HCT116 (cell line): ENCODE measurements around the gene LHPP. TPM values are rescaled to one million over a fixed set of nuclear protein-coding genes. Genes with fewer than 3 reads are reported as not detected.

ENCODE experiments used
- ATAC-seq: fragments of 200-7000 bp; cut with Tn5 transposase; 2 replicates; pipeline ENCODE4 v1.9.1; 2020; ENCODE audit warnings: mild to moderate bottlenecking, moderate library complexity
- BruUV-seq: library from RNA; stranded (reverse); fragments of 400-500 nt; replicated peaks from 2 replicates; lab custom pipeline; 2021; lab: Mats Ljungman, UMichigan
- CTCF ChIA-PET: fragments of 300-600 bp; sonication (Branson Sonifier 250); formaldehyde crosslinking; loops from one replicate; lab custom pipeline; 2021; ENCODE audit warnings: antibody characterized with exemption; lab: Charles Lee
- POLR2A ChIA-PET: fragments of 300-600, 350-600 bp; sonication (Branson Sonifier 250); formaldehyde crosslinking; loops from one replicate; lab custom pipeline; 2021; ENCODE audit warnings: antibody characterized with exemption; lab: Charles Lee
- RAD21 ChIA-PET, 2 experiments: fragments of 300-600 bp; sonication (Branson Sonifier 250); formaldehyde crosslinking; loops; one replicate each; lab custom pipeline; 2023; ENCODE audit warnings: low total read pairs in 2 of 2; ENCODE audit not compliant: uncharacterized antibody in 2 of 2, unreplicated experiment in 2 of 2, low non-redundant PET in 1 of 2; lab: Charles Lee
- DNase-seq: peaks from one replicate; pipeline ENCODE4 v3.0.0-alpha.2; 2010; ENCODE audit warnings: low read depth, low spot score
- H2AFZ ChIP-seq: fragments of 200-600 bp; shearing (Covaris generic), sonication (generic); 2 replicates; pipeline ENCODE4 v1.6.1; 2017; ENCODE audit warnings: low read depth, mixed run types, mixed read lengths, antibody characterized with exemption, low read length; ENCODE audit not compliant: poor library complexity, severe bottlenecking
- H3K27ac ChIP-seq: 2 replicates; pipeline ENCODE4 v1.5.1; 2012; ENCODE audit warnings: low read depth, low read length
- H3K27me3 ChIP-seq: fragments of 200-600 bp; sonication (generic); 2 replicates; pipeline ENCODE4 v1.6.1; 2016; ENCODE audit warnings: mixed run types, low read length, mixed read lengths; ENCODE audit not compliant: insufficient read depth
- H3K36me3 ChIP-seq, 2 experiments: fragments of 200-500 bp in 1 of 2; fragments of 200-600 bp in 1 of 2; sonication (Bioruptor generic) in 1 of 2; sonication (generic) in 1 of 2; 2 replicates each; pipeline versions ENCODE4 v1.5.1 to v1.6.1; 2014 to 2016; ENCODE audit warnings: low read length in 2 of 2, inconsistent platforms in 1 of 2, mixed read lengths in 1 of 2, mixed run types in 1 of 2; ENCODE audit not compliant: insufficient read depth in 2 of 2, control insufficient read depth in 1 of 2
- H3K4me1 ChIP-seq, 2 experiments: fragments of 200-600 bp in 1 of 2; sonication (generic) in 1 of 2; 2 replicates each; pipeline versions ENCODE4 v1.5.1 to v1.6.1; 2012 to 2017; ENCODE audit warnings: low read length in 2 of 2, inconsistent platforms in 1 of 2, mild to moderate bottlenecking in 1 of 2, mixed read lengths in 1 of 2, mixed run types in 1 of 2, moderate library complexity in 1 of 2; ENCODE audit not compliant: insufficient read depth in 2 of 2, control insufficient read depth in 1 of 2
- H3K4me2 ChIP-seq: fragments of 200-600 bp; sonication (generic); 2 replicates; pipeline ENCODE4 v1.6.1; 2017; ENCODE audit warnings: mixed run types, low read length, mixed read lengths
- H3K4me3 ChIP-seq, 2 experiments: fragments of 200-600 bp in 1 of 2; sonication (generic) in 1 of 2; replicated peaks in 1 of 2; 2 replicates each; pipeline ENCODE4 v1.5.1; 2011 to 2016; ENCODE audit warnings: low read length in 2 of 2, control low read depth in 1 of 2, low read depth in 1 of 2, mild to moderate bottlenecking in 1 of 2, mixed read lengths in 1 of 2, mixed run types in 1 of 2
- H3K79me2 ChIP-seq: fragments of 200-600 bp; sonication (generic); 2 replicates; pipeline ENCODE4 v1.6.1; 2017; ENCODE audit warnings: mild to moderate bottlenecking, mixed run types, low read length, moderate library complexity, mixed read lengths; ENCODE audit not compliant: insufficient read depth
- H3K9ac ChIP-seq: fragments of 200-600 bp; sonication (generic); 2 replicates; pipeline ENCODE4 v1.6.1; 2016; ENCODE audit warnings: low read length, mixed read lengths
- H3K9me2 ChIP-seq: fragments of 200-600 bp; sonication (generic), shearing (Covaris generic); 2 replicates; pipeline ENCODE4 v1.6.1; 2017; ENCODE audit warnings: mixed run types, mild to moderate bottlenecking, moderate library complexity; ENCODE audit not compliant: insufficient read depth
- H3K9me3 ChIP-seq, 2 experiments: fragments of 200-500 bp in 1 of 2; fragments of 200-600 bp in 1 of 2; sonication (Bioruptor generic) in 1 of 2; sonication (generic) in 1 of 2; 2 replicates each; pipeline ENCODE4 v1.6.1; 2014 to 2017; ENCODE audit warnings: low read length in 2 of 2, mixed read lengths in 2 of 2, inconsistent platforms in 1 of 2, low read depth in 1 of 2, mild to moderate bottlenecking in 1 of 2, mixed run types in 1 of 2, moderate library complexity in 1 of 2; ENCODE audit not compliant: control insufficient read depth in 1 of 2, insufficient read depth in 1 of 2
- H4K20me1 ChIP-seq: fragments of 200-600 bp; sonication (generic), shearing (Covaris generic); 2 replicates; pipeline ENCODE4 v1.6.1; 2017; ENCODE audit warnings: mixed run types, mild to moderate bottlenecking, moderate library complexity; ENCODE audit not compliant: insufficient read depth
- CEBPB ChIP-seq: IDR thresholded peaks from 2 replicates; pipeline ENCODE4 v1.6.1; 2012; ENCODE audit warnings: low read depth
- EGR1 ChIP-seq: IDR thresholded peaks from 2 replicates; pipeline ENCODE4 v1.6.1; 2012; ENCODE audit warnings: low read depth
- EZH2 ChIP-seq: fragments of 200-600 bp; sonication (generic); IDR thresholded peaks from 2 replicates; pipeline ENCODE4 v1.6.1; 2017; ENCODE audit warnings: antibody characterized with exemption, mixed run types
- EZH2phosphoT487 ChIP-seq: fragments of 200-600 bp; IDR thresholded peaks from 2 replicates; pipeline ENCODE4 v1.6.1; 2018; ENCODE audit warnings: antibody characterized with exemption, borderline replicate concordance
- POLR2A ChIP-seq: IDR thresholded peaks from 2 replicates; pipeline ENCODE4 v1.7.0; 2011; ENCODE audit warnings: borderline replicate concordance; ENCODE audit not compliant: insufficient read depth, insufficient read length; ENCODE audit errors: extremely low read depth
- POLR2AphosphoS5 ChIP-seq: IDR thresholded peaks from 2 replicates; pipeline ENCODE4 v1.6.1; 2011; ENCODE audit warnings: mild to moderate bottlenecking, low read depth, low read length, moderate library complexity
- RAD21 ChIP-seq: IDR thresholded peaks from 2 replicates; pipeline ENCODE4 v1.6.1; 2012; ENCODE audit warnings: low read depth, mild to moderate bottlenecking
- SIN3A ChIP-seq: IDR thresholded peaks from 2 replicates; pipeline ENCODE4 v1.6.1; 2012; ENCODE audit warnings: low read depth
- SP1 ChIP-seq: IDR thresholded peaks from 2 replicates; pipeline ENCODE4 v1.6.1; 2012; ENCODE audit warnings: low read depth
- SRF ChIP-seq: IDR thresholded peaks from 2 replicates; pipeline ENCODE4 v1.6.1; 2012; ENCODE audit warnings: low read depth
- ZNF274 ChIP-seq: fragments of 200-500 bp; sonication (Bioruptor generic); IDR thresholded peaks from 2 replicates; pipeline ENCODE4 v1.6.1; 2014; ENCODE audit warnings: mild to moderate bottlenecking, low read depth, low read length, inconsistent platforms
- intact Hi-C: fragments of 100-400 bp; cut with micrococcal nuclease; formaldehyde crosslinking; loops from 2 replicates; pipeline ENCODE4 v1.10.0; 2022
- total RNA-seq: library from RNA; stranded (reverse); gene quantifications from one replicate; pipeline ENCODE4 v1.2.1, GENCODE V29; 2021; ENCODE audit not compliant: unreplicated experiment
- TF ChIP-seq, protein P1 (sequence below), 3 experiments: fragments of 200-600 bp in 1 of 3; sonication (generic) in 1 of 3; IDR thresholded peaks in 2 of 3; conservative IDR thresholded peaks in 1 of 3; 2 replicates each; pipeline ENCODE4 v1.5.1; 2012 to 2017; ENCODE audit warnings: low read depth in 2 of 3, low read length in 2 of 3, antibody characterized with exemption in 1 of 3, borderline replicate concordance in 1 of 3, control low read depth in 1 of 3, mild to moderate bottlenecking in 1 of 3, mixed read lengths in 1 of 3, mixed run types in 1 of 3, moderate library complexity in 1 of 3; ENCODE audit not compliant: insufficient read depth in 1 of 3
- TF ChIP-seq, protein P2 (sequence below): IDR thresholded peaks from 2 replicates; pipeline ENCODE4 v1.6.1; 2011; ENCODE audit warnings: mild to moderate bottlenecking, low read length, moderate library complexity; ENCODE audit not compliant: insufficient replicate concordance; ENCODE audit errors: extremely low read depth

LHPP gene
- total RNA-seq, 1 experiment from 2014 or later, result 45.8 TPM

DNA sequence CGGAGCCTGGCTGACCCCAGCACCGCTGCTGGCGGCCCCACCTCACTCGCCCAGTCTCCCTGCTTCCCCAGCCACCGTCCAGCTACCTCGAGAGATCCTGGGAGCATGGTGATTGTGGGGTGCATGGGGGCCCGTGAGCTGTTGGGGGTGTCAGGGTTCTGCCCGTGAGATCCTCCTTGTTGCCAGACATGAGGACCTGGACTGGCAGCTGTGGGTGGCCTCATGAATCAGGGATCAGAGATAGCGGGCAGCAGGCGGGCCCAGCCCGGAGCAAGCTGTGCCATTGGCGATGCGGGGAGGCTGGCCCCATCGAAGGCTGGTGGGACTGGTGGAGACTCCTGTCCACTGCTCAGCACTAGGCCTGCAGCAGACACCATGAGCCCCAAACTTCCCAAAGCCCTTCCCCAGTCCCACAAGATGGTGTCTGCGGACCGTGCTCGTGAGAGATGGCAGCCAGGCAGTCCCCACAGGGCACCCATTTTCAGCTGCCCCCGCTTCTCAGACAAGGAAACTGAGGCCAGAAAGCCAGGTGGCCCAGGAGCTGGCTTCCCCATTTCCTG, 75.6 kb downstream of the LHPP start:
- intact Hi-C loops, result loop anchor here (10.0 kb wide), 1 partner anchor 448 kb away; no protein-coding TSS in a partner anchor

DNA sequence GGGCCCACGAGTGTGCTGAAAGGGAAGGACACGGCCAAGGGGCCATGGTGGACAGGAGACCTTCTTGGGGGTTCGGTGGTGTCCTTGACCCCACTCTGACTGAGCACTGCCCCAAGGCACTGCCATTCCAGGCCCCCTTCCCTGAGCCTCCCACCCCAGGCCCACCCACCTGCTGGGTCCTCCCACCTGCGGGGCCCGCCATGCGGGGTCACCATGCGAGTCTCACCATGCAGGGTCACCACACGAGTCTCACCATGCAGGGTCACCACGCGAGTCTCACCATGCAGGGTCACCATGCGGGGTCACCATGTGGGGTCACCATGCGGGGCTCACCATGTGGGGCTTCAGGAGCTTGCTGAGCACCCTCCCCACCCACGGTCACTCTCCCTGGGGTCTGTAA, 76.3 kb downstream of the LHPP start:
- POLR2A ChIA-PET, result no interaction called here
- H3K4me3 ChIP-seq, result no peak overlapping the region
- H3K79me2 ChIP-seq, result no peaks in the 10 kb centered on the region
- H3K9me2 ChIP-seq, result no peaks in the 10 kb centered on the region
- no TSS peak for BruUV-seq
- no peaks in the 10 kb centered on the region for H3K4me1 ChIP-seq
- H3K9ac ChIP-seq, result no peak overlapping the region
- CTCF ChIA-PET, result interaction anchor here (4.4 kb wide), 1 partner anchor 204 kb away, joined by 14 read pairs; no protein-coding TSS in a partner anchor
- intact Hi-C loops, result loop anchor here (10.0 kb wide), 1 partner anchor 447 kb away; no protein-coding TSS in a partner anchor
- H3K27me3 ChIP-seq, result no peaks in the 10 kb centered on the region
- ATAC-seq (no peak), DNase-seq (no peak)
- no peaks in the 10 kb centered on the region for H3K9me3 ChIP-seq
- TF ChIP-seq EZH2phosphoT487 (no peak), POLR2A (no peak), ZNF274 (no peak), CEBPB (no peak), RAD21 (no peak), EZH2 (no peak), SRF (no peak), EGR1 (no peak), POLR2AphosphoS5 (no peak), SP1 (no peak)
- TF ChIP-seq, protein P1, sequence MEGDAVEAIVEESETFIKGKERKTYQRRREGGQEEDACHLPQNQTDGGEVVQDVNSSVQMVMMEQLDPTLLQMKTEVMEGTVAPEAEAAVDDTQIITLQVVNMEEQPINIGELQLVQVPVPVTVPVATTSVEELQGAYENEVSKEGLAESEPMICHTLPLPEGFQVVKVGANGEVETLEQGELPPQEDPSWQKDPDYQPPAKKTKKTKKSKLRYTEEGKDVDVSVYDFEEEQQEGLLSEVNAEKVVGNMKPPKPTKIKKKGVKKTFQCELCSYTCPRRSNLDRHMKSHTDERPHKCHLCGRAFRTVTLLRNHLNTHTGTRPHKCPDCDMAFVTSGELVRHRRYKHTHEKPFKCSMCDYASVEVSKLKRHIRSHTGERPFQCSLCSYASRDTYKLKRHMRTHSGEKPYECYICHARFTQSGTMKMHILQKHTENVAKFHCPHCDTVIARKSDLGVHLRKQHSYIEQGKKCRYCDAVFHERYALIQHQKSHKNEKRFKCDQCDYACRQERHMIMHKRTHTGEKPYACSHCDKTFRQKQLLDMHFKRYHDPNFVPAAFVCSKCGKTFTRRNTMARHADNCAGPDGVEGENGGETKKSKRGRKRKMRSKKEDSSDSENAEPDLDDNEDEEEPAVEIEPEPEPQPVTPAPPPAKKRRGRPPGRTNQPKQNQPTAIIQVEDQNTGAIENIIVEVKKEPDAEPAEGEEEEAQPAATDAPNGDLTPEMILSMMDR (IDR thresholded peaks at IDR 0.05 in 2 of 3, conservative IDR thresholded peaks at IDR 0.05 in 1 of 3; ENCODE audit: borderline replicate concordance in 1 of 3, insufficient read depth in 1 of 3, low read depth in 2 of 3, low read length in 2 of 3), result no peak
- H4K20me1 ChIP-seq, result no peaks in the 10 kb centered on the region
- H3K4me2 ChIP-seq, result no peak overlapping the region
- H3K36me3 ChIP-seq, result no peaks in the 10 kb centered on the region
- no peak overlapping the region for H2AFZ ChIP-seq
- RAD21 ChIA-PET, result no interaction called here
- H3K27ac ChIP-seq, result no peak overlapping the region

More for the DNA sequence above, 75.6 kb downstream of the LHPP start:
- Histone ChIP-seq H3K36me3 (no peaks in the 10 kb centered on the region), H3K27me3 (no peaks in the 10 kb centered on the region), H4K20me1 (no peaks in the 10 kb centered on the region), H3K9me2 (no peaks in the 10 kb centered on the region), H3K4me2 (no peak overlapping the region), H3K9ac (no peak overlapping the region), H3K9me3 (no peaks in the 10 kb centered on the region), H3K27ac (no peak overlapping the region), H3K4me1 (peaks cover 0 to 5% of the 10 kb centered on the region in 2 experiments; a peak in 2 of 4 replicates), H2AFZ (no peak overlapping the region), H3K79me2 (no peaks in the 10 kb centered on the region), H3K4me3 (no peak overlapping the region)
- ChIA-PET CTCF (interaction anchor here (4.4 kb wide), 1 partner anchor 204 kb away, joined by 14 read pairs; no protein-coding TSS in a partner anchor), RAD21 (no interaction called here), POLR2A (no interaction called here)
- TF ChIP-seq, protein P2, sequence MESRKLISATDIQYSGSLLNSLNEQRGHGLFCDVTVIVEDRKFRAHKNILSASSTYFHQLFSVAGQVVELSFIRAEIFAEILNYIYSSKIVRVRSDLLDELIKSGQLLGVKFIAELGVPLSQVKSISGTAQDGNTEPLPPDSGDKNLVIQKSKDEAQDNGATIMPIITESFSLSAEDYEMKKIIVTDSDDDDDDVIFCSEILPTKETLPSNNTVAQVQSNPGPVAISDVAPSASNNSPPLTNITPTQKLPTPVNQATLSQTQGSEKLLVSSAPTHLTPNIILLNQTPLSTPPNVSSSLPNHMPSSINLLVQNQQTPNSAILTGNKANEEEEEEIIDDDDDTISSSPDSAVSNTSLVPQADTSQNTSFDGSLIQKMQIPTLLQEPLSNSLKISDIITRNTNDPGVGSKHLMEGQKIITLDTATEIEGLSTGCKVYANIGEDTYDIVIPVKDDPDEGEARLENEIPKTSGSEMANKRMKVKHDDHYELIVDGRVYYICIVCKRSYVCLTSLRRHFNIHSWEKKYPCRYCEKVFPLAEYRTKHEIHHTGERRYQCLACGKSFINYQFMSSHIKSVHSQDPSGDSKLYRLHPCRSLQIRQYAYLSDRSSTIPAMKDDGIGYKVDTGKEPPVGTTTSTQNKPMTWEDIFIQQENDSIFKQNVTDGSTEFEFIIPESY, result no peak
- TF ChIP-seq POLR2AphosphoS5, result no peak
- no peak for TF ChIP-seq EZH2
- no peak for TF ChIP-seq SIN3A
- BruUV-seq, result no TSS peak
- no peak for DNase-seq
- ATAC-seq, result no peak
